ENCODE measurements around the gene PHACTR2. TPM values are rescaled to one million over a fixed set of nuclear protein-coding genes. Genes with fewer than 3 reads are reported as not detected.

The PHACTR2 gene
- total RNA-seq, 1 experiment from 2014 or later, result 20.7 TPM

GRCh38 chr6:143695969-143696663, 18.4 kb downstream of the PHACTR2 start:
- no peaks in the 10 kb centered on the region for H3K4me1 Mint-ChIP-seq (ENCODE audit: low read depth, unreplicated experiment)
- H3K36me3 Mint-ChIP-seq (ENCODE audit: insufficient read depth, unreplicated experiment), result peaks cover 5% of the 10 kb centered on the region
- intact Hi-C loops (cut with micrococcal nuclease; ENCODE audit: unreplicated experiment), result no loop called here
- H3K4me3 Mint-ChIP-seq (ENCODE audit: low read depth, unreplicated experiment), result no peak overlapping the region
- TF ChIP-seq CTCF (IDR thresholded peaks at IDR 0.05; ENCODE audit: unreplicated experiment), result no peak
- peaks cover 4% of the 10 kb centered on the region for H3K9me3 Mint-ChIP-seq (ENCODE audit: low read depth, unreplicated experiment)
- no TSS peak for BruUV-seq (replicated peaks)
- H3K27me3 Mint-ChIP-seq (ENCODE audit: unreplicated experiment), result no peaks in the 10 kb centered on the region
- CTCF ChIA-PET, result no interaction called here
- no peak overlapping the region for H3K27ac Mint-ChIP-seq (ENCODE audit: unreplicated experiment)
- no peak for DNase-seq

- Mint-ChIP-seq H3K4me1 (ENCODE audit: low read depth, unreplicated experiment) (no peaks in the 10 kb centered on the region), H3K36me3 (ENCODE audit: insufficient read depth, unreplicated experiment) (peaks cover 5% of the 10 kb centered on the region), H3K27me3 (ENCODE audit: unreplicated experiment) (no peaks in the 10 kb centered on the region), H3K9me3 (ENCODE audit: low read depth, unreplicated experiment) (peaks cover 4% of the 10 kb centered on the region), H3K27ac (ENCODE audit: unreplicated experiment) (no peak overlapping the region), H3K4me3 (ENCODE audit: low read depth, unreplicated experiment) (no peak overlapping the region)
- intact Hi-C loops (cut with micrococcal nuclease; ENCODE audit: unreplicated experiment), result no loop called here
- CTCF ChIA-PET, result no interaction called here
- BruUV-seq (replicated peaks), result no TSS peak
- DNase-seq, result no peak
- TF ChIP-seq CTCF (IDR thresholded peaks at IDR 0.05; ENCODE audit: unreplicated experiment), result no peak
Observed at GRCh38 chr6:143696664-143697000, 18.9 kb downstream of the PHACTR2 start.

DNA sequence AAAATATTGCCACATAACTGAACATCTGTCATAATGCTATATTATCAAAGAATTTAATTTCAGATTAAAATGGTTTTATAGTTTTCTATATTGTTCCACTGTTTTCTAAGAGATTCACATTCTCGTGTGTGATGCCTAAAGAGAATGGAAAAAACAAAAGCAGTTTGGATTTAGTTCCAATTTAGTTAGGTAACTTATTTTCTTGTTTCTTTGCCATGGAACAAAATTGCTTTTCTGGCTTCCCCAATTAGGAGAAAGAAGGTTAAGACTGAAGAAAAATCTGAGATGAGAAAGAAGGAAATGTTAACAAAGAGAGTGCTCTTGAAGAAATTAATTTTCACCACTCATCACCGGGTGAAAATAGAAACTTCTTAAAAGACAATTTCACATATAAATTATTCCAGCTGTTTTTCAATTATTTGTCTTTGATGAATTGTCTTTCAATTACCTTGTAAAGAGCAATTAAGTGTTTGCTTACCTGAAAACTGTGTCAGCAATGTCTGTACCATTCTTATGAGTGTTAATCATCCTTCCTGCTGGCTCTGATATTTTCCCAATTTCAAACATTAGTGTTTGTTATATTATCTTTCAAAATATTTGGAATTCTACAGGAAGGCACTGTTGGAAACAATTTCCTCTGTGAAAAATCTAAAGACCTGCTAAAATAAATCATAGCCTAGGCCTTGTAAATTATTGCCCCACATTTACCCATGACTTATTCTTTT, 19.5 kb downstream of the PHACTR2 start:
- Mint-ChIP-seq H3K9me3 (ENCODE audit: low read depth, unreplicated experiment) (peaks cover 4% of the 10 kb centered on the region), H3K27me3 (ENCODE audit: unreplicated experiment) (no peaks in the 10 kb centered on the region), H3K36me3 (ENCODE audit: insufficient read depth, unreplicated experiment) (peaks cover 5% of the 10 kb centered on the region), H3K27ac (ENCODE audit: unreplicated experiment) (no peak overlapping the region), H3K4me3 (ENCODE audit: low read depth, unreplicated experiment) (no peak overlapping the region), H3K4me1 (ENCODE audit: low read depth, unreplicated experiment) (no peaks in the 10 kb centered on the region)
- no TSS peak for BruUV-seq (replicated peaks)
- CTCF ChIA-PET, result no interaction called here
- TF ChIP-seq CTCF (IDR thresholded peaks at IDR 0.05; ENCODE audit: unreplicated experiment), result no peak
- no peak for DNase-seq
- intact Hi-C loops (cut with micrococcal nuclease; ENCODE audit: unreplicated experiment), result no loop called here

DNA sequence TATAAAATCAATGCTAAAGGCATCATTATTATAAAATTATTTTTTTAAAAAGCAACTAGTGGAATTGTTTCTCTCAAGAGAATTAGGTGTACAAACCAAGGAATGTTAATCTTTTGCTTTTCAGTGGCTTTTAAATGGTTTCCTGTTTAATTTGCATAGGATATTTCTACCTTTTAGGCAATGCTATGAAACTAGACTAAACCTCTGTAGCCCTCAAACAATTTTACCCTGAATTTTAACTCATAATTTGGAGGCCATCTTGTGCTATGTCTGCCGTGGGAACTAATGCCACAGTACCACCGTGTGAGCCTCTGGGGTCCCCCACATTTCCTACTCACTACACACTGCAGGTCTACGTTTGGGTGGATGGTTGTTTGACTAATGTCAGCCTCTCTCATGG, 20.6 kb downstream of the PHACTR2 start:
- Mint-ChIP-seq H3K4me1 (ENCODE audit: low read depth, unreplicated experiment) (no peaks in the 10 kb centered on the region), H3K27ac (ENCODE audit: unreplicated experiment) (no peak overlapping the region), H3K9me3 (ENCODE audit: low read depth, unreplicated experiment) (peaks cover 4% of the 10 kb centered on the region), H3K36me3 (ENCODE audit: insufficient read depth, unreplicated experiment) (peaks cover 5% of the 10 kb centered on the region), H3K27me3 (ENCODE audit: unreplicated experiment) (no peaks in the 10 kb centered on the region), H3K4me3 (ENCODE audit: low read depth, unreplicated experiment) (no peak overlapping the region)
- no TSS peak for BruUV-seq (replicated peaks)
- intact Hi-C loops (cut with micrococcal nuclease; ENCODE audit: unreplicated experiment), result no loop called here
- no peak for TF ChIP-seq CTCF (IDR thresholded peaks at IDR 0.05; ENCODE audit: unreplicated experiment)
- CTCF ChIA-PET, result no interaction called here
- no peak for DNase-seq

All from Calu3 (cell line).